SU-DHL-6 (cell line): ENCODE measurements around the gene KCNIP3.

ENCODE experiments used
- CTCF ChIP-seq: fragments of 200-600 bp; sonication (generic); IDR thresholded peaks from one replicate; pipeline ENCODE4 v1.5.1; 2017; ENCODE audit warnings: antibody characterized with exemption, mild to moderate bottlenecking, low read length, moderate library complexity; ENCODE audit not compliant: insufficient read depth, poor library complexity, severe bottlenecking
- EZH2phosphoT487 ChIP-seq: fragments of 200-600 bp; sonication (generic), shearing (Covaris generic); conservative IDR thresholded peaks from 2 replicates; pipeline ENCODE4 v1.6.1; 2018; ENCODE audit warnings: mild to moderate bottlenecking, antibody characterized with exemption, low read length, moderate library complexity, mixed read lengths

- no peak for TF ChIP-seq CTCF
- TF ChIP-seq EZH2phosphoT487 = no peak
Observed at GRCh38 chr2:95272299-95272751, 24.8 kb upstream of the KCNIP3 start.
